HG02970 (cell line): ENCODE measurements around the gene PRKACA.

Experiments
- ATAC-seq: cut with Tn5 transposase; IDR thresholded peaks from one replicate; pipeline ENCODE4 v1.9.1; 2021; ENCODE audit warnings: mild to moderate bottlenecking, moderate library complexity, moderate number of reproducible peaks; ENCODE audit not compliant: unreplicated experiment, low FRiP score

The PRKACA gene

GRCh38 chr19:14118165-14119051 is 846 bp upstream of the PRKACA start:
- no peak for ATAC-seq

GRCh38 chr19:14116918-14117578 is 514 bp downstream of the PRKACA start:
- no peak for ATAC-seq

GRCh38 chr19:14116525-14116917 is 1.0 kb downstream of the PRKACA start:
- no peak for ATAC-seq

GRCh38 chr19:14115756-14116155 is 1.8 kb downstream of the PRKACA start:
- ATAC-seq = no peak

GRCh38 chr19:14114854-14115253 is 2.7 kb downstream of the PRKACA start:
- ATAC-seq = no peak

- ATAC-seq = no peak
These were observed 3.1 kb downstream of the PRKACA start for GRCh38 chr19:14114439-14114838.

GRCh38 chr19:14113762-14114414 is 3.7 kb downstream of the PRKACA start:
- no peak for ATAC-seq

GRCh38 chr19:14112809-14113385 is 4.7 kb downstream of the PRKACA start:
- ATAC-seq = no peak

GRCh38 chr19:14112051-14112808 is 5.3 kb downstream of the PRKACA start:
- ATAC-seq = no peak

- ATAC-seq = no peak
These were observed 6.1 kb downstream of the PRKACA start for GRCh38 chr19:14111486-14111885.

GRCh38 chr19:14110650-14111049 is 6.9 kb downstream of the PRKACA start:
- ATAC-seq = no peak

- no peak for ATAC-seq
These were observed 9.7 kb downstream of the PRKACA start for GRCh38 chr19:14107581-14108461.

GRCh38 chr19:14106840-14107239 is 10.7 kb downstream of the PRKACA start:
- no peak for ATAC-seq

- no peak for ATAC-seq
These were observed 11.9 kb downstream of the PRKACA start for GRCh38 chr19:14105680-14106079.

- ATAC-seq = no peak
These were observed 14.3 kb downstream of the PRKACA start for GRCh38 chr19:14103310-14103709.

GRCh38 chr19:14102756-14103155 is 14.8 kb downstream of the PRKACA start:
- no peak for ATAC-seq

- ATAC-seq = no peak
These were observed 15.4 kb downstream of the PRKACA start for GRCh38 chr19:14102102-14102696.

- ATAC-seq = no peak
These were observed 16.5 kb downstream of the PRKACA start for GRCh38 chr19:14101003-14101545.
